A673 (cell line): ENCODE data around the gene HIPK3. TPM values are rescaled to one million over a fixed set of nuclear protein-coding genes. Genes with fewer than 3 reads are reported as not detected.
"Not testable (repeated sequence)": the region's sequence is repeated elsewhere in the genome, so short reads cannot be mapped to it uniquely, and the experiment has no call there.

Experiments used
- BruUV-seq: library from RNA; stranded (reverse); fragments of 400-500 nt; replicated peaks from 2 replicates; lab custom pipeline; 2021; lab: Mats Ljungman, UMichigan
- CTCF ChIA-PET: fragments of 300-600 bp; sonication (Branson Sonifier 250); formaldehyde crosslinking; loops from one replicate; lab custom pipeline; 2022; ENCODE audit warnings: antibody characterized with exemption; lab: Charles Lee
- POLR2A ChIA-PET: fragments of 300-600 bp; sonication (Branson Sonifier 250); formaldehyde crosslinking; loops from one replicate; lab custom pipeline; 2022; ENCODE audit warnings: antibody characterized with exemption; ENCODE audit not compliant: low non-redundant PET; lab: Charles Lee
- DNase-seq: peaks from one replicate; pipeline ENCODE4 v3.0.0-alpha.2; 2015; ENCODE audit warnings: low spot score
- H3K27ac ChIP-seq: fragments of 200-600 bp; sonication (generic); 2 replicates; pipeline ENCODE4 v1.5.1; 2016; ENCODE audit warnings: mixed run types, low read depth, mild to moderate bottlenecking, mixed read lengths, antibody characterized with exemption, low read length; ENCODE audit not compliant: poor library complexity, severe bottlenecking
- H3K27me3 ChIP-seq: fragments of 200-600 bp; sonication (generic); replicated peaks from 2 replicates; pipeline ENCODE4 v1.6.1; 2017; ENCODE audit warnings: mixed run types, low read depth, mild to moderate bottlenecking, mixed read lengths, antibody characterized with exemption, low read length; ENCODE audit not compliant: insufficient read depth, poor library complexity
- H3K36me3 ChIP-seq: fragments of 200-600 bp; sonication (generic); 2 replicates; pipeline ENCODE4 v1.6.1; 2016; ENCODE audit warnings: mixed run types, mild to moderate bottlenecking, mixed read lengths, antibody characterized with exemption, low read length; ENCODE audit not compliant: insufficient read depth, poor library complexity, severe bottlenecking
- H3K4me1 ChIP-seq: fragments of 200-600 bp; sonication (generic); 2 replicates; pipeline ENCODE4 v1.6.1; 2017; ENCODE audit warnings: mixed run types, mild to moderate bottlenecking, mixed read lengths, antibody characterized with exemption, low read length; ENCODE audit not compliant: insufficient read depth, poor library complexity, severe bottlenecking
- H3K4me3 ChIP-seq: fragments of 200-600 bp; sonication (generic); 2 replicates; pipeline ENCODE4 v1.5.1; 2016; ENCODE audit warnings: low read depth, mixed run types, mild to moderate bottlenecking, mixed read lengths, low read length; ENCODE audit not compliant: poor library complexity, severe bottlenecking
- H3K9me3 ChIP-seq: fragments of 200-600 bp; sonication (generic); 2 replicates; pipeline ENCODE4 v1.6.1; 2016; ENCODE audit warnings: mixed run types, low read depth, mild to moderate bottlenecking, mixed read lengths, antibody characterized with exemption, low read length; ENCODE audit not compliant: poor library complexity, severe bottlenecking
- EZH2 ChIP-seq: fragments of 200-600 bp; sonication (generic); IDR thresholded peaks from 2 replicates; pipeline ENCODE4 v1.6.1; 2017; ENCODE audit warnings: borderline replicate concordance, low read depth, mild to moderate bottlenecking, mixed read lengths, antibody characterized with exemption, low read length; ENCODE audit not compliant: poor library complexity, severe bottlenecking
- intact Hi-C: fragments of 100-400 bp; cut with micrococcal nuclease; formaldehyde crosslinking; loops from one replicate; pipeline ENCODE4 v1.10.0; 2022; ENCODE audit not compliant: unreplicated experiment
- total RNA-seq: library from RNA; stranded (reverse); gene quantifications from 2 replicates; pipeline ENCODE4 v1.2.3, GENCODE V29; 2021
- TF ChIP-seq, protein P1 (sequence below): fragments of 300-800, 200-600 bp; sonication (generic); conservative IDR thresholded peaks from 2 replicates; pipeline ENCODE4 v1.5.1; 2017; ENCODE audit warnings: low read depth, mild to moderate bottlenecking, antibody characterized with exemption, low read length, moderate library complexity, mixed read lengths

Gene HIPK3
- total RNA-seq, 1 experiment from 2014 or later = 86.7 TPM

GRCh38 chr11:33360642-33361041 lies 103.5 kb downstream of the HIPK3 start:
- peaks cover 3% of the 10 kb centered on the region for H3K36me3 ChIP-seq
- ChIA-PET CTCF (interaction anchor here (0.6 kb wide), 1 partner anchor 331 kb away, joined by 3 read pairs; no protein-coding TSS in a partner anchor), POLR2A (interaction anchor here (0.8 kb wide), 1 partner anchor 72 kb away, joined by 3 read pairs; no protein-coding TSS in a partner anchor)
- no TSS peak for BruUV-seq
- H3K9me3 ChIP-seq = no peaks in the 10 kb centered on the region
- intact Hi-C loops = no loop called here
- TF ChIP-seq, protein P1, sequence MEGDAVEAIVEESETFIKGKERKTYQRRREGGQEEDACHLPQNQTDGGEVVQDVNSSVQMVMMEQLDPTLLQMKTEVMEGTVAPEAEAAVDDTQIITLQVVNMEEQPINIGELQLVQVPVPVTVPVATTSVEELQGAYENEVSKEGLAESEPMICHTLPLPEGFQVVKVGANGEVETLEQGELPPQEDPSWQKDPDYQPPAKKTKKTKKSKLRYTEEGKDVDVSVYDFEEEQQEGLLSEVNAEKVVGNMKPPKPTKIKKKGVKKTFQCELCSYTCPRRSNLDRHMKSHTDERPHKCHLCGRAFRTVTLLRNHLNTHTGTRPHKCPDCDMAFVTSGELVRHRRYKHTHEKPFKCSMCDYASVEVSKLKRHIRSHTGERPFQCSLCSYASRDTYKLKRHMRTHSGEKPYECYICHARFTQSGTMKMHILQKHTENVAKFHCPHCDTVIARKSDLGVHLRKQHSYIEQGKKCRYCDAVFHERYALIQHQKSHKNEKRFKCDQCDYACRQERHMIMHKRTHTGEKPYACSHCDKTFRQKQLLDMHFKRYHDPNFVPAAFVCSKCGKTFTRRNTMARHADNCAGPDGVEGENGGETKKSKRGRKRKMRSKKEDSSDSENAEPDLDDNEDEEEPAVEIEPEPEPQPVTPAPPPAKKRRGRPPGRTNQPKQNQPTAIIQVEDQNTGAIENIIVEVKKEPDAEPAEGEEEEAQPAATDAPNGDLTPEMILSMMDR = no peak
- TF ChIP-seq EZH2 = no peak
- no peak overlapping the region for H3K4me3 ChIP-seq
- no peak for DNase-seq
- no peaks in the 10 kb centered on the region for H3K4me1 ChIP-seq
- no peaks in the 10 kb centered on the region for H3K27me3 ChIP-seq
- H3K27ac ChIP-seq = no peak overlapping the region

DNA sequence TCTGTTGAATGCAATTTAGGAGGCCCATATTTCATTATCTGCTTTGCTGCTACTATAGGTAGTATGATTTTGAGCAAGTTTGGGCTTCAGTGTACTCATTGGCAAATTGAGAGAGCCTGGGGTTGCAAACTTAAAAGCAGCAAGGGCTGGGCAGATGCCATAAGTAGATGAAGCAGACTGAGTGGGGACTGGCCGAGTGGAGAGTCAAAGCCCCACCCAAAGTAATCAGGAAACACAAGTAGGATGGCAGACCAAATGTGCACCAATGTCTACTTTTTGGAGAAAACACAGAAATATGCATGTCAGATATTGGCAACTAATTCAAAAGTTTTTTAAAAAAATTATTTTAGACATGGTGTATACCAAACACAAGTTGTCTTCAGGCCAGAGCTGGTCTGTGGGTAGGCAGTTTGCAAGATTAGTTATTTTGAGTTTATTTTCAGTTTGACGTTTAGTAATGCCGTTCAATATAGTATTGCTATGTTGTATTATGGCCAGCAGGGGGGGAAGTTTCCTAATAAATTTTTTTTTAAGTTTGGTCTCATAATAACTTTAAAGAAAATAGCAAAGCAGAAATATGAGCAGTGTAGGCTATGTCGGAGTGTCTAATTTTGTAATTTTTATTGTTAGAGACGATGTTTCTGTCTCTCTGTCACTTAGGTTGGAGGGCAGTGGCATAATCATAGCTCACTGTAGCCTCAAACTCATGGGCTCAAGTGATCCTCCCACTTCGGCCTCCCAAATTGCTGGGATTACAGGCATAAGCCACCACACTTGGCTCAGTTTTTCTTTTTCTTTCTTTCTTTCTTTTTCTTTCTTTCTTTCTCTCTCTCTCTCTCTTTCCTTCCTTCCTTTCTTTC lies 105.1 kb downstream of the HIPK3 start:
- peak; percentile 86 for DNase-seq
- ChIA-PET POLR2A (no interaction called here), CTCF (interaction anchor here (0.6 to 1.8 kb wide), 5 partner anchors 13 to 380 kb away, joined by 3 to 8 read pairs (median 6); partner anchors contain the start of gene KIAA1549L)
- Histone ChIP-seq H3K4me3 (no peak overlapping the region), H3K36me3 (no peaks in the 10 kb centered on the region), H3K27me3 (no peaks in the 10 kb centered on the region), H3K4me1 (no peaks in the 10 kb centered on the region), H3K27ac (no peak overlapping the region), H3K9me3 (no peaks in the 10 kb centered on the region)
- no TSS peak for BruUV-seq
- TF ChIP-seq, protein P1 = peak; percentile 97
- TF ChIP-seq EZH2 = no peak
- intact Hi-C loops = loop anchor here (1.0 to 2.0 kb wide), 4 partner anchors 181 to 467 kb away; partner anchors contain the start of gene CD59

DNA sequence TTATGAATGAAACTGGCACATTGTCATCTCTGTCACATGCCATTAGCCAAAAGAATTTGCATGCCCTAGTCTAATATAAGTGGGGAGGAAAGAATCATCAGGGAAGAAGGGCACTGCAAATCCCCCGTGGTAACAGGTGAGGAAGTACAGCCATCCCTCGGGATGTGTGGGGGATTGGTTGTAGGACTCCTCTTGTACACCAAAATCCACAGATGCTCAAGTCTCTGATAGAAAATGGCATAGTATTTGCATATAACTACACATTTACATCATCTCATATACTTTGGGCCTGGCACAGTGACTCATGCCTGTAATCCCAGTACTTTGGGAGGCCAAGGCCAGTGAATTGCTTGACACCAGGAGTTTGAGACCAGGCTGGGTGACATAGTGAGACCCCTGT lies 109.7 kb downstream of the HIPK3 start:
- peaks cover 1% of the 10 kb centered on the region for H3K4me1 ChIP-seq
- no peaks in the 10 kb centered on the region for H3K27me3 ChIP-seq
- ChIA-PET POLR2A (no interaction called here), CTCF (interaction anchor here (2.7 kb wide), 1 partner anchor 375 kb away, joined by 10 read pairs; no protein-coding TSS in a partner anchor)
- no peak for DNase-seq
- no peaks in the 10 kb centered on the region for H3K36me3 ChIP-seq
- BruUV-seq = no TSS peak
- no peak overlapping the region for H3K27ac ChIP-seq
- no peaks in the 10 kb centered on the region for H3K9me3 ChIP-seq
- intact Hi-C loops = no loop called here
- no peak overlapping the region for H3K4me3 ChIP-seq
- TF ChIP-seq EZH2 = no peak
- TF ChIP-seq, protein P1 = no peak

- intact Hi-C loops, POLR2A ChIA-PET, DNase-seq, BruUV-seq, H3K27ac ChIP-seq, H3K36me3 ChIP-seq, H3K27me3 ChIP-seq, H3K4me3 ChIP-seq, CTCF ChIA-PET, H3K9me3 ChIP-seq: not testable (repeated sequence)
- H3K4me1 ChIP-seq = peaks cover 12% of the 10 kb centered on the region
Observed at GRCh38 chr11:33368475-33368874, 111.3 kb downstream of the HIPK3 start.
